Neural progenitor cell (in vitro differentiated cells): Measurements from ENCODE around the gene ARHGAP31. TPM values are rescaled to one million over a fixed set of nuclear protein-coding genes. Genes with fewer than 3 reads are reported as not detected.

Experiments
- DNase-seq: peaks from one replicate; pipeline ENCODE4 v3.0.0-alpha.2; 2016; ENCODE audit warnings: low spot score
- H2AFZ ChIP-seq: fragments of 200-600 bp; sonication (generic); replicated peaks from 2 replicates; pipeline ENCODE4 v1.6.1; 2016; ENCODE audit warnings: antibody characterized with exemption
- H3F3A ChIP-seq: fragments of 200-600 bp; sonication (generic); 2 replicates; pipeline ENCODE4 v1.6.1; 2016; ENCODE audit warnings: antibody characterized with exemption, low read depth
- H3K27ac ChIP-seq: fragments of 200-600 bp; sonication (generic); 2 replicates; pipeline ENCODE4 v1.5.1; 2016; ENCODE audit warnings: mild to moderate bottlenecking
- H3K27me3 ChIP-seq: fragments of 200-600 bp; sonication (generic); 2 replicates; pipeline ENCODE4 v1.6.1; 2016; ENCODE audit warnings: mild to moderate bottlenecking, moderate library complexity
- H3K36me3 ChIP-seq: fragments of 200-600 bp; sonication (generic); 2 replicates; pipeline ENCODE4 v1.5.1; 2016
- H3K4me1 ChIP-seq: fragments of 200-600 bp; sonication (generic); 2 replicates; pipeline ENCODE4 v1.6.1; 2016; ENCODE audit warnings: mixed run types
- H3K4me2 ChIP-seq: fragments of 200-600 bp; sonication (generic); 2 replicates; pipeline ENCODE4 v1.6.1; 2016
- H3K4me3 ChIP-seq: fragments of 200-600 bp; sonication (generic); 2 replicates; pipeline ENCODE4 v1.5.1; 2016
- H3K79me2 ChIP-seq: fragments of 200-600 bp; sonication (generic); 2 replicates; pipeline ENCODE4 v1.6.1; 2016; ENCODE audit warnings: low read depth
- H3K9ac ChIP-seq: fragments of 200-600 bp; sonication (generic); 2 replicates; pipeline ENCODE4 v1.6.1; 2016
- H3K9me3 ChIP-seq: fragments of 200-600 bp; sonication (generic); 2 replicates; pipeline ENCODE4 v1.5.1; 2016; ENCODE audit warnings: low read depth
- H4K20me1 ChIP-seq: fragments of 200-600 bp; sonication (generic); 2 replicates; pipeline ENCODE4 v1.6.1; 2016; ENCODE audit warnings: low read depth
- H3K27ac Mint-ChIP-seq: 3 replicates; pipeline ENCODE4 v1.8.0; 2021; ENCODE audit warnings: mixed read lengths
- H3K27me3 Mint-ChIP-seq: 2 replicates; pipeline ENCODE4 v1.8.0; 2022; ENCODE audit warnings: low read depth, mild to moderate bottlenecking, inconsistent platforms, moderate library complexity, mixed read lengths; ENCODE audit not compliant: insufficient read depth
- H3K36me3 Mint-ChIP-seq: 3 replicates; pipeline ENCODE4 v1.8.0; 2021; ENCODE audit warnings: mixed read lengths
- H3K4me1 Mint-ChIP-seq: 3 replicates; pipeline ENCODE4 v1.8.0; 2021; ENCODE audit warnings: mixed read lengths
- H3K4me3 Mint-ChIP-seq: 3 replicates; pipeline ENCODE4 v1.8.0; 2021; ENCODE audit warnings: mild to moderate bottlenecking, moderate library complexity, mixed read lengths
- H3K9me3 Mint-ChIP-seq: 3 replicates; pipeline ENCODE4 v1.8.0; 2020; ENCODE audit warnings: mixed read lengths
- CTCF ChIP-seq: fragments of 200-600 bp; sonication (generic); IDR thresholded peaks from 2 replicates; pipeline ENCODE4 v1.5.1; 2017; ENCODE audit warnings: antibody characterized with exemption, mild to moderate bottlenecking
- EZH2 ChIP-seq: fragments of 200-600 bp; sonication (generic); IDR thresholded peaks from 2 replicates; pipeline ENCODE4 v1.6.1; 2017; ENCODE audit warnings: antibody characterized with exemption, mild to moderate bottlenecking, moderate library complexity
- EZH2phosphoT487 ChIP-seq: fragments of 200-600 bp; sonication (generic); IDR thresholded peaks from 2 replicates; pipeline ENCODE4 v1.6.1; 2017; ENCODE audit warnings: antibody characterized with exemption
- total RNA-seq: library from RNA; depleted of rRNA; stranded (reverse); fragments of >200 nt; gene quantifications from 2 replicates; pipeline ENCODE4 v1.2.3, GENCODE V29; 2015; ENCODE audit warnings: low replicate concordance

Gene ARHGAP31
- total RNA-seq, 1 donor from 2014 or later = 0.13 TPM

- no peak overlapping the region for H3K27ac Mint-ChIP-seq
- H2AFZ ChIP-seq = no peak overlapping the region
- H3F3A ChIP-seq = no peaks in the 10 kb centered on the region
- no peaks in the 10 kb centered on the region for H4K20me1 ChIP-seq
- H3K9me3 ChIP-seq = no peaks in the 10 kb centered on the region
- H3K27ac ChIP-seq = no peak overlapping the region
- H3K9ac ChIP-seq = no peak overlapping the region
- H3K4me3 Mint-ChIP-seq = no peak overlapping the region
- no peak for TF ChIP-seq EZH2
- H3K9me3 Mint-ChIP-seq = no peaks in the 10 kb centered on the region
- H3K36me3 Mint-ChIP-seq = no peaks in the 10 kb centered on the region
- H3K27me3 ChIP-seq = no peaks in the 10 kb centered on the region
- H3K4me2 ChIP-seq = no peak overlapping the region
- H3K27me3 Mint-ChIP-seq = peaks cover 2% of the 10 kb centered on the region
- peaks cover 30% of the 10 kb centered on the region for H3K4me1 ChIP-seq
- H3K36me3 ChIP-seq = no peaks in the 10 kb centered on the region
- no peak for DNase-seq
- peaks cover 27% of the 10 kb centered on the region for H3K4me1 Mint-ChIP-seq
- H3K4me3 ChIP-seq = no peak overlapping the region
- H3K79me2 ChIP-seq = no peaks in the 10 kb centered on the region
These were observed 67.8 kb downstream of the ARHGAP31 start for GRCh38 chr3:119362010-119362409.

GRCh38 chr3:119362940-119363725 is 69.0 kb downstream of the ARHGAP31 start:
- no peaks in the 10 kb centered on the region for H3K27me3 ChIP-seq
- H4K20me1 ChIP-seq = no peaks in the 10 kb centered on the region
- Mint-ChIP-seq H3K27me3 (peaks cover 2% of the 10 kb centered on the region), H3K4me3 (no peak overlapping the region), H3K4me1 (peaks cover 24% of the 10 kb centered on the region), H3K36me3 (no peaks in the 10 kb centered on the region), H3K9me3 (no peaks in the 10 kb centered on the region), H3K27ac (no peak overlapping the region)
- peaks cover 28% of the 10 kb centered on the region for H3K4me1 ChIP-seq
- H3F3A ChIP-seq = no peaks in the 10 kb centered on the region
- no peak overlapping the region for H2AFZ ChIP-seq
- no peaks in the 10 kb centered on the region for H3K79me2 ChIP-seq
- no peak overlapping the region for H3K27ac ChIP-seq
- H3K9ac ChIP-seq = no peak overlapping the region
- TF ChIP-seq CTCF = no peak
- no peak for TF ChIP-seq EZH2
- TF ChIP-seq EZH2phosphoT487 = no peak
- no peak overlapping the region for H3K4me2 ChIP-seq
- H3K4me3 ChIP-seq = no peak overlapping the region
- no peaks in the 10 kb centered on the region for H3K36me3 ChIP-seq
- H3K9me3 ChIP-seq = no peaks in the 10 kb centered on the region
- DNase-seq = no peak

- DNase-seq = no peak
- Mint-ChIP-seq H3K27ac (no peak overlapping the region), H3K36me3 (no peaks in the 10 kb centered on the region), H3K27me3 (no peaks in the 10 kb centered on the region), H3K9me3 (no peaks in the 10 kb centered on the region), H3K4me1 (peaks cover 22% of the 10 kb centered on the region), H3K4me3 (no peak overlapping the region)
- H3K9ac ChIP-seq = no peak overlapping the region
- no peak overlapping the region for H3K4me3 ChIP-seq
- no peak overlapping the region for H3K4me2 ChIP-seq
- no peaks in the 10 kb centered on the region for H3K36me3 ChIP-seq
- H3K9me3 ChIP-seq = no peaks in the 10 kb centered on the region
- no peak for TF ChIP-seq EZH2phosphoT487
- TF ChIP-seq CTCF = no peak
- TF ChIP-seq EZH2 = no peak
- no peak overlapping the region for H2AFZ ChIP-seq
- no peaks in the 10 kb centered on the region for H4K20me1 ChIP-seq
- no peaks in the 10 kb centered on the region for H3F3A ChIP-seq
- H3K79me2 ChIP-seq = no peaks in the 10 kb centered on the region
- H3K4me1 ChIP-seq = peaks cover 25% of the 10 kb centered on the region
- H3K27me3 ChIP-seq = no peaks in the 10 kb centered on the region
- no peak overlapping the region for H3K27ac ChIP-seq
These were observed 70.2 kb downstream of the ARHGAP31 start for GRCh38 chr3:119364401-119364800.

GRCh38 chr3:119365418-119365817 is 71.2 kb downstream of the ARHGAP31 start:
- no peaks in the 10 kb centered on the region for H3K36me3 Mint-ChIP-seq
- Histone ChIP-seq H4K20me1 (no peaks in the 10 kb centered on the region), H3K27me3 (no peaks in the 10 kb centered on the region), H2AFZ (peak overlapping the region; percentile 90), H3K27ac (peak overlapping the region; percentile 7), H3F3A (no peaks in the 10 kb centered on the region), H3K4me3 (no peak overlapping the region), H3K79me2 (no peaks in the 10 kb centered on the region), H3K4me1 (peaks cover 15% of the 10 kb centered on the region), H3K4me2 (no peak overlapping the region), H3K9ac (no peak overlapping the region), H3K9me3 (no peaks in the 10 kb centered on the region), H3K36me3 (no peaks in the 10 kb centered on the region)
- H3K27me3 Mint-ChIP-seq = no peaks in the 10 kb centered on the region
- TF ChIP-seq EZH2 (no peak), EZH2phosphoT487 (no peak), CTCF (no peak)
- H3K9me3 Mint-ChIP-seq = no peaks in the 10 kb centered on the region
- no peak for DNase-seq
- H3K4me3 Mint-ChIP-seq = no peak overlapping the region
- H3K27ac Mint-ChIP-seq = no peak overlapping the region
- H3K4me1 Mint-ChIP-seq = peaks cover 12% of the 10 kb centered on the region
